IPS-18c (cell line): ENCODE measurements around the gene PTOV1.

ENCODE experiments used
- H3K4me3 ChIP-seq: 2 replicates; pipeline ENCODE4 v1.7.0; 2013; ENCODE audit warnings: low read depth, mild to moderate bottlenecking, low read length, moderate library complexity; ENCODE audit not compliant: insufficient read depth
- H3K9me3 ChIP-seq: one replicate; pipeline ENCODE4 v1.6.1; 2013; ENCODE audit warnings: mild to moderate bottlenecking, low read length, moderate library complexity; ENCODE audit not compliant: control insufficient read depth, insufficient read depth

Gene PTOV1

GRCh38 chr19:49908480-49909420 lies 57.8 kb downstream of the PTOV1 start:
- no peaks in the 10 kb centered on the region for H3K9me3 ChIP-seq
- no peak overlapping the region for H3K4me3 ChIP-seq

DNA sequence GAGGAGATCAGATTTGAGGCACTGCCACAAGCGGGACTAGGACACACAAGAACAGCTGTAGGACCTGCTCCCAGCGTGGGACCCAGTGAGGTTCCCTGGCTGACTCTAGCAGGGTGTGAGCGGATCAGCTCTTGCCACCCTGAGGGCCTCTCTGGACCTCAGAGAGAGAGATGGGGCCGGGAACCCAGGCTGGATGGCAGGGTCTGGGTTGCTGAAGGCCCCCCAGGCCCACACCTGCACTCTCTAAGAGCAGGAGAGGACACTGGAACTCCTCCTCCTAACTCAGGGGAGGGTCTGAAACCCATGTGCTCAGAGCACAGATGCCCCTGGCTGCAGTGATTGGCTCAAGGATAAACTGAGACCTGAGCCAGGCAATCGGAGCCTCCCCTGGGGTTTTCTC lies 59.2 kb downstream of the PTOV1 start:
- H3K4me3 ChIP-seq = no peak overlapping the region
- no peaks in the 10 kb centered on the region for H3K9me3 ChIP-seq
